Esophagus squamous epithelium (tissue), 5 donors: ENCODE data around the gene FRRS1L. TPM values are rescaled to one million over a fixed set of nuclear protein-coding genes. Genes with fewer than 3 reads are reported as not detected.

ENCODE experiments used
- DNase-seq: peaks from one replicate; lab custom pipeline; 2025; lab: John Stamatoyannopoulos, UW
- H3K27ac ChIP-seq, 4 donors: fragments of 200-600 bp; sonication (generic); one replicate each; pipeline ENCODE4 v1.5.1; 2016 to 2019; ENCODE audit warnings: mild to moderate bottlenecking in 1 of 4
- H3K27me3 ChIP-seq, 4 donors: fragments of 200-600 bp; sonication (generic); 1 replicate in 3 of 4; 2 replicates in 1 of 4; pipeline versions ENCODE4 v1.5.1 to v1.6.0; 2017 to 2021; ENCODE audit warnings: antibody characterized with exemption in 1 of 4
- H3K36me3 ChIP-seq, 3 donors: fragments of 200-600 bp; sonication (generic); one replicate each; pipeline ENCODE4 v1.5.1; 2016 to 2019
- H3K4me1 ChIP-seq, 3 donors: fragments of 200-600 bp; sonication (generic); one replicate each; pipeline ENCODE4 v1.5.1; 2017 to 2019
- H3K4me3 ChIP-seq, 4 donors: fragments of 200-600 bp; sonication (generic); 1 replicate in 3 of 4; 2 replicates in 1 of 4; pipeline ENCODE4 v1.5.1; 2016 to 2019; ENCODE audit warnings: mild to moderate bottlenecking in 2 of 4, moderate library complexity in 1 of 4
- H3K9me3 ChIP-seq, 3 donors: fragments of 200-600 bp; sonication (generic); one replicate each; pipeline ENCODE4 v1.5.1; 2016 to 2019
- CTCF ChIP-seq, 6 experiments: fragments of 450-650 bp in 4 of 6; fragments of 200-600 bp in 2 of 6; sonication (generic) in 2 of 6; IDR thresholded peaks; one replicate each; pipeline ENCODE4 v1.5.1; 2016 to 2019; ENCODE audit warnings: antibody characterized with exemption in 6 of 6, mild to moderate bottlenecking in 4 of 6, moderate library complexity in 4 of 6
- POLR2A ChIP-seq, 4 donors: fragments of 450-650 bp; IDR thresholded peaks; one replicate each; pipeline ENCODE4 v1.6.1; 2017; ENCODE audit warnings: antibody characterized with exemption in 4 of 4, mild to moderate bottlenecking in 4 of 4, moderate library complexity in 3 of 4
- WGBS, 2 donors: methylation state at CpG; one replicate each; pipeline ENCODE4 v1.1.5; 2018; 5-methylcytosine and 5-hydroxymethylcytosine counted together
- intact Hi-C: fragments of 100-400 bp; cut with DNase I; formaldehyde crosslinking; loops from one replicate; pipeline ENCODE4 v1.15.0; 2022
- total RNA-seq, 4 donors: library from RNA; depleted of rRNA; stranded (reverse); fragments of >200 nt; gene quantifications; one replicate each; pipeline ENCODE4 v1.1.0, GENCODE V29; 2016
- donor health status: DM: yes; HTN: yes; CAD: no.

The FRRS1L gene
- total RNA-seq, 4 donors from 2014 or later = 0.04 to 1.5 (median 0.12) TPM; not detected in 1

GRCh38 chr9:109166171-109166770 lies 778 bp downstream of the FRRS1L start:
- peaks cover 0 to 63% (median 0%) of the 10 kb centered on the region in 4 donors for H3K27me3 ChIP-seq
- intact Hi-C loops = no loop called here
- H3K4me1 ChIP-seq = peaks cover 0 to 10% (median 0%) of the 10 kb centered on the region in 3 donors
- peak overlapping the region in 2 of 4 donors; percentile 47 to 64 for H3K4me3 ChIP-seq
- no peak overlapping the region for H3K27ac ChIP-seq
- DNase-seq = no peak
- no peaks in the 10 kb centered on the region for H3K36me3 ChIP-seq
- no peak for TF ChIP-seq CTCF (IDR thresholded peaks at IDR 0.05)
- TF ChIP-seq POLR2A (IDR thresholded peaks at IDR 0.05) = no peak
- H3K9me3 ChIP-seq = no peaks in the 10 kb centered on the region
- WGBS, 2 donors = 82 to 89% methylated on average over 11 to 16 of the region's 16 CpGs

DNA sequence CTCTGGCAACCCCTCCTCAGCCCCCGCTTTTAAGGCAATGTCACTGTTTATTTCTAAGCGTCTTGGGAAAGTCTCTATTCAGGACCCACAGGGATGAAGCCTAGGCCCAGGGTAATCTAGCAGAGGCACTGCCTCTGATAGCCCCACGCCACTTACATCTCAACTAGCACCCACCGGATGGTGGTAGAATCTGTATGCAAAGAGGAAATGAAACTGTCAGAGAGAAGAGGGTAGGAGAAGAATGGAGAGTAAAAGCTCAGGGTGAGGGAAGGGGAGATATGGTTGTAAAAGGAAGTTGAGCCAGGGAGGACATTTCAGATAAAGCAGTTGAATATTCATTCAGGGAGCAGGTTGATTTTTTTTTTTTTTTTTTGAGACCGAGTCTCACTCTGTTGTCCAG lies 3.0 kb downstream of the FRRS1L start:
- WGBS, 2 donors = 77 to 84% methylated on average over 5 of the region's 5 CpGs
- no peak overlapping the region for H3K4me3 ChIP-seq

DNA sequence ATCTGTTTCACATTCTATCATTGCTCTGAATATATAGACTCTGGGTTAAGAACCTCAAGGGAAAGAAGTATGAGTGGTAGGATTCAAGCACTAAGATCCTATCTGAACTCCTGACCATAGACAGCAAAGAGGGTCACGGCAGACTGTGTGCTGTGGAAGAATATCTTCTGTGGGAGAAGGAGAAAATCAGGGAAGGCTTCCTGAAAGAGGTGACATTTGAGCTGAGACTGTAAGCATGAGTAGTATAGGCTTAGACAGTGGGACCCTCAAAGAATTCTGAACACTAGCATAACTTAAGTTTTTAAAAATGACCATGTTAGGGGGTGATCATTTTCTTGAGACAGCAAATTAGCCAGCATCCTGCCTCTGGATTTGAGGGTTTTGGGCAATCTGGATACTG lies 3.9 kb downstream of the FRRS1L start:
- H3K4me3 ChIP-seq = no peak overlapping the region
- peaks cover 0 to 10% (median 0%) of the 10 kb centered on the region in 3 donors for H3K4me1 ChIP-seq
- no peak overlapping the region for H3K27ac ChIP-seq
- intact Hi-C loops = no loop called here
- H3K9me3 ChIP-seq = no peaks in the 10 kb centered on the region
- H3K27me3 ChIP-seq = peaks cover 0 to 46% (median 0%) of the 10 kb centered on the region in 4 donors
- TF ChIP-seq POLR2A (IDR thresholded peaks at IDR 0.05) (no peak), CTCF (IDR thresholded peaks at IDR 0.05) (no peak)
- no peaks in the 10 kb centered on the region for H3K36me3 ChIP-seq
- no peak for DNase-seq
- WGBS, 2 donors = 81 to 90% methylated on average over 1 of the region's 1 CpG

More for the DNA sequence above, 3.0 kb downstream of the FRRS1L start:
- peaks cover 0 to 52% (median 0%) of the 10 kb centered on the region in 4 donors for H3K27me3 ChIP-seq
- no peak overlapping the region for H3K27ac ChIP-seq
- intact Hi-C loops = no loop called here
- no peak for TF ChIP-seq CTCF (IDR thresholded peaks at IDR 0.05)
- TF ChIP-seq POLR2A (IDR thresholded peaks at IDR 0.05) = no peak
- no peaks in the 10 kb centered on the region for H3K36me3 ChIP-seq
- DNase-seq = no peak
- peaks cover 0 to 10% (median 0%) of the 10 kb centered on the region in 3 donors for H3K4me1 ChIP-seq
- H3K9me3 ChIP-seq = no peaks in the 10 kb centered on the region

DNA sequence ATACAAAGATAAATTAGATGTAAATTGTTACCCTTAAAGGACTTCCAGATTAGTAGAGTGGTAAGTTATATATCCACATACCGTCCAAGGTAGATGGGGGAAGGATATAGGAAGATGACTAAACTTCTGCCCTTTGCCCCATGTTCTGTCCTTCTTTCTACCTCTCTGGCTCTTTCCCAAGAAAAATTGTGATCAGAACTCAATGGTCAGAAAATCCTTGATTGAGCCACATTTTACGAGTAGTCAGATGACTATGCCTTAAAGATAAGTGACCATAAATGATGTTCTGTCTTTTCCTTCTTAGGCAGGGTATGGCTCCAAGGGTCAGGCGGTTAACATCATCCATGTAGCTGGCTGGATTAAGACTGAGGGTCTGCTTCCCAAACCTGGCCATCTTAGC lies 4.4 kb downstream of the FRRS1L start:
- no peak for DNase-seq
- intact Hi-C loops = no loop called here
- no peak overlapping the region for H3K27ac ChIP-seq
- H3K4me3 ChIP-seq = no peak overlapping the region
- no peaks in the 10 kb centered on the region for H3K9me3 ChIP-seq
- TF ChIP-seq POLR2A (IDR thresholded peaks at IDR 0.05) (no peak), CTCF (IDR thresholded peaks at IDR 0.05) (no peak)
- H3K27me3 ChIP-seq = peaks cover 0 to 41% (median 0%) of the 10 kb centered on the region in 4 donors
- H3K36me3 ChIP-seq = no peaks in the 10 kb centered on the region
- WGBS, 2 donors = 84 to 92% methylated on average over 3 of the region's 3 CpGs
- peaks cover 0 to 10% (median 0%) of the 10 kb centered on the region in 3 donors for H3K4me1 ChIP-seq

DNA sequence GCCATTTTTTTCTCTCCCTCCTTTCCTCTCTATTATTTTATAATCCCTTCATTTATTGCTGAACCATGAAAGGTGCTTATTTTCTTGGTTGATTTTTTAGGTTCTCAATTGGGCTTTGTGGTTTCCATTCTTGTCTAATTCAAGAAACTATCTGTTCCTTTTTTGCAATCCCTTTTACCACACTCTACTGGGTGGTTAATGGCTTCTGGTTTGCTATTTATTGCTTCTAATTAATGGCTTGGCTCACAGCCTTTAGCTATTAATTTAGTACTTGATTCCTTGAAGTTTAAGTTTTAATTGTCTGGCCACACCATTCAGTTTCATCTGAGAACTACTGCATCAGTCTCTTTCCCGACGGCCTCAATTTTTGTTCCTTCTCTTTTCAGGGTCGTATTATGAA lies 5.6 kb downstream of the FRRS1L start:
- no peak for TF ChIP-seq CTCF (IDR thresholded peaks at IDR 0.05)
- TF ChIP-seq POLR2A (IDR thresholded peaks at IDR 0.05) = no peak
- Histone ChIP-seq H3K4me1 (peaks cover 0 to under 1% (median 0%) of the 10 kb centered on the region in 3 donors), H3K27ac (no peak overlapping the region), H3K27me3 (peaks cover 0 to 29% (median 0%) of the 10 kb centered on the region in 4 donors), H3K36me3 (no peaks in the 10 kb centered on the region), H3K9me3 (no peaks in the 10 kb centered on the region), H3K4me3 (no peak overlapping the region)
- 89 to 97% methylated on average over 3 of the region's 3 CpGs for WGBS, 2 donors
- intact Hi-C loops = no loop called here
- DNase-seq = no peak
